Kidney (tissue), 14 donors: ENCODE data around the gene TMEM150B. TPM values are rescaled to one million over a fixed set of nuclear protein-coding genes. Genes with fewer than 3 reads are reported as not detected.

Source experiments
- DNase-seq, 5 donors: peaks; one replicate each; pipeline ENCODE4 v3.0.0-alpha.2; 2013 to 2020
- FAIRE-seq: peaks from 2 replicates; lab custom pipeline; 2012; peaks lifted over from hg19 to GRCh38; lab: Jason Lieb, UNC
- H3K27ac ChIP-seq, 2 donors: one replicate each; pipeline ENCODE4 v1.7.0; 2013; ENCODE audit warnings: low read depth in 2 of 2, low read length in 2 of 2, inconsistent platforms in 1 of 2
- H3K27me3 ChIP-seq: one replicate; pipeline ENCODE4 v1.7.1; 2013; ENCODE audit warnings: low read length, inconsistent platforms; ENCODE audit not compliant: control insufficient read depth, insufficient read depth
- H3K36me3 ChIP-seq, 3 donors: one replicate each; pipeline versions ENCODE4 v1.7.0 to v1.7.1; 2013; ENCODE audit warnings: low read length in 3 of 3, control low read depth in 1 of 3, inconsistent platforms in 1 of 3; ENCODE audit not compliant: insufficient read depth in 3 of 3, control insufficient read depth in 2 of 3
- H3K4me1 ChIP-seq, 3 donors: one replicate each; pipeline versions ENCODE4 v1.7.0 to v1.7.1; 2013; ENCODE audit warnings: low read length in 3 of 3, inconsistent platforms in 1 of 3, low read depth in 1 of 3; ENCODE audit not compliant: control insufficient read depth in 2 of 3, insufficient read depth in 2 of 3
- H3K4me3 ChIP-seq, 3 donors: one replicate each; pipeline versions ENCODE4 v1.7.0 to v1.8.1; 2013; ENCODE audit warnings: low read length in 3 of 3, control low read depth in 1 of 3, inconsistent platforms in 1 of 3
- H3K9ac ChIP-seq, 3 donors: one replicate each; pipeline versions ENCODE4 v1.7.0 to v1.7.1; 2013; ENCODE audit warnings: low read length in 3 of 3, control low read depth in 1 of 3, inconsistent platforms in 1 of 3
- H3K9me3 ChIP-seq, 3 donors: one replicate each; pipeline versions ENCODE4 v1.7.0 to v1.7.1; 2013; ENCODE audit warnings: low read length in 3 of 3, control low read depth in 1 of 3, inconsistent platforms in 1 of 3; ENCODE audit not compliant: control insufficient read depth in 2 of 3, insufficient read depth in 1 of 3
- CTCF ChIP-seq: IDR thresholded peaks from 3 replicates; pipeline ENCODE4 v1.5.1; 2012; ENCODE audit warnings: mild to moderate bottlenecking, moderate library complexity, borderline replicate concordance; ENCODE audit not compliant: insufficient read depth; ENCODE audit errors: extremely low read depth
- intact Hi-C: fragments of 100-400 bp; cut with DNase I; formaldehyde crosslinking; loops from one replicate; pipeline ENCODE4 v1.11.1; 2022
- polyA plus RNA-seq: library from polyadenylated mRNA; stranded (reverse); fragments of 350-450 nt; fragmentation: Illumina TruSeq; extraction: RNeasy Lipid Tissue Mini Kit (QIAGEN cat#74804); gene quantifications from one replicate; pipeline ENCODE4 v1.2.3, GENCODE V29; 2014; ENCODE audit warnings: low read depth, low replicate concordance; ENCODE audit not compliant: insufficient read depth
- total RNA-seq: library from RNA; stranded (reverse); fragmentation: NEBNext Ultra II Directional; extraction: Animal tissue kit (Norgen Biotek cat#: 25700); gene quantifications from one replicate; pipeline ENCODE4 v1.2.1, GENCODE V29; 2021
- donor health status: control.
- donor health status: control.
- donor health status: control.
- donor health status: control.
- donor health status: control.
- donor health status: DM: yes; HTN: yes; CAD: no.
- donor health status: Normal renal cell carcinoma (clear cell type).

Gene TMEM150B
- total and polyA plus RNA-seq, 2 donors from 2014 or later, result 3.6 to 5.4 TPM

- no peaks in the 10 kb centered on the region for H3K36me3 ChIP-seq
- FAIRE-seq, result no peak
Measured at GRCh38 chr19:55345101-55345817, 20.1 kb upstream of the TMEM150B start.

GRCh38 chr19:55344444-55344843 is 19.3 kb upstream of the TMEM150B start:
- FAIRE-seq, result no peak
- H3K4me1 ChIP-seq, result peaks cover 0 to 12% (median 0%) of the 10 kb centered on the region in 3 donors
- no peaks in the 10 kb centered on the region for H3K9me3 ChIP-seq
- no peak for DNase-seq
- H3K36me3 ChIP-seq, result no peaks in the 10 kb centered on the region
- H3K4me3 ChIP-seq, result no peak overlapping the region
- no peaks in the 10 kb centered on the region for H3K27me3 ChIP-seq
- intact Hi-C loops, result no loop called here
- no peak for TF ChIP-seq CTCF
- no peak overlapping the region for H3K9ac ChIP-seq
- no peak overlapping the region for H3K27ac ChIP-seq

More at GRCh38 chr19:55345101-55345817, 20.1 kb upstream of the TMEM150B start:
- Histone ChIP-seq H3K9me3 (no peaks in the 10 kb centered on the region), H3K4me1 (peaks cover 0 to 10% (median 0%) of the 10 kb centered on the region in 3 donors), H3K27me3 (no peaks in the 10 kb centered on the region), H3K27ac (no peak overlapping the region), H3K4me3 (no peak overlapping the region), H3K9ac (no peak overlapping the region)
- intact Hi-C loops, result no loop called here
- no peak for TF ChIP-seq CTCF
- DNase-seq, result peak in 1 of 5 donors; percentile 68

- intact Hi-C loops, result no loop called here
- TF ChIP-seq CTCF, result no peak
- Histone ChIP-seq H3K9ac (no peak overlapping the region), H3K4me1 (peaks cover 0 to 16% (median 0%) of the 10 kb centered on the region in 3 donors), H3K36me3 (no peaks in the 10 kb centered on the region), H3K27me3 (no peaks in the 10 kb centered on the region), H3K27ac (no peak overlapping the region), H3K4me3 (peak overlapping the region in 1 of 3 donors; percentile 44), H3K9me3 (no peaks in the 10 kb centered on the region)
- FAIRE-seq, result no peak
- peak in 2 of 5 donors; percentile 75 to 78 for DNase-seq
Measured at GRCh38 chr19:55341595-55342531, 16.7 kb upstream of the TMEM150B start.
